Activated CD8-positive, alpha-beta memory T cell treated with anti-CD3 and anti-CD28 coated beads, Interleukin-2, amount 50 U/mL, for 24 hours (primary cell): ENCODE data around the gene TDP2.
"Not testable (repeated sequence)": the region's sequence is repeated elsewhere in the genome, so short reads cannot be mapped to it uniquely, and the experiment has no call there.

Experiments
- DNase-seq: peaks from one replicate; pipeline ENCODE4 v3.0.0-alpha.2; 2020; ENCODE audit errors: extremely low read depth

The TDP2 gene

GRCh38 chr6:24646771-24647170, 19.9 kb downstream of the TDP2 start:
- DNase-seq, result no peak

GRCh38 chr6:24644377-24644776, 22.3 kb downstream of the TDP2 start:
- no peak for DNase-seq

GRCh38 chr6:24643920-24644319, 22.8 kb downstream of the TDP2 start:
- DNase-seq, result no peak

GRCh38 chr6:24642061-24642460, 24.6 kb downstream of the TDP2 start:
- DNase-seq, result no peak

- DNase-seq, result not testable (repeated sequence)
Measured at GRCh38 chr6:24640631-24641030, 26.1 kb downstream of the TDP2 start.

- no peak for DNase-seq
Measured at GRCh38 chr6:24640166-24640565, 26.5 kb downstream of the TDP2 start.

- no peak for DNase-seq
Measured at GRCh38 chr6:24636681-24637080, 30.0 kb downstream of the TDP2 start.

- DNase-seq, result no peak
Measured at GRCh38 chr6:24632573-24632972, 34.1 kb downstream of the TDP2 start.

- DNase-seq, result no peak
Measured at GRCh38 chr6:24631671-24632070, 35.0 kb downstream of the TDP2 start.

- no peak for DNase-seq
Measured at GRCh38 chr6:24630856-24631505, 35.7 kb downstream of the TDP2 start.

- no peak for DNase-seq
Measured at GRCh38 chr6:24621626-24622289, 44.9 kb downstream of the TDP2 start.

- DNase-seq, result no peak
Measured at GRCh38 chr6:24620637-24621036, 46.1 kb downstream of the TDP2 start.

- DNase-seq, result no peak
Measured at GRCh38 chr6:24619661-24620060, 47.0 kb downstream of the TDP2 start.

- DNase-seq, result no peak
Measured at GRCh38 chr6:24614648-24615047, 52.1 kb downstream of the TDP2 start.

- no peak for DNase-seq
Measured at GRCh38 chr6:24614043-24614420, 52.7 kb downstream of the TDP2 start.

GRCh38 chr6:24613361-24614042, 53.2 kb downstream of the TDP2 start:
- no peak for DNase-seq

GRCh38 chr6:24610672-24611071, 56.0 kb downstream of the TDP2 start:
- no peak for DNase-seq

- no peak for DNase-seq
Measured at GRCh38 chr6:24607310-24608105, 59.2 kb downstream of the TDP2 start.

GRCh38 chr6:24606200-24606930, 60.3 kb downstream of the TDP2 start:
- DNase-seq, result no peak

GRCh38 chr6:24603241-24603640, 63.5 kb downstream of the TDP2 start:
- no peak for DNase-seq

GRCh38 chr6:24600903-24601302, 65.8 kb downstream of the TDP2 start:
- no peak for DNase-seq
